Stomach (tissue), 4 donors: ENCODE measurements around the gene FZD4.

Source experiments
- CTCF ChIP-seq, 7 experiments: fragments of 450-650 bp in 4 of 7; fragments of 200-600 bp in 3 of 7; sonication (generic) in 3 of 7; IDR thresholded peaks; one replicate each; pipeline ENCODE4 v1.5.1; 2016 to 2019; ENCODE audit warnings: antibody characterized with exemption in 7 of 7, control low read depth in 2 of 7, mild to moderate bottlenecking in 1 of 7
- EP300 ChIP-seq: sonication (generic); formaldehyde crosslinking; IDR thresholded peaks from one replicate; pipeline ENCODE4 v1.6.1; 2017; ENCODE audit warnings: antibody characterized with exemption
- POLR2A ChIP-seq, 4 donors: fragments of 450-650 bp; IDR thresholded peaks; one replicate each; pipeline ENCODE4 v1.6.1; 2016; ENCODE audit warnings: antibody characterized with exemption in 4 of 4, control low read depth in 2 of 4, mild to moderate bottlenecking in 1 of 4, moderate library complexity in 1 of 4
- POLR2AphosphoS5 ChIP-seq, 3 donors: sonication (generic); formaldehyde crosslinking; IDR thresholded peaks; one replicate each; pipeline ENCODE4 v1.6.1; 2016; ENCODE audit warnings: antibody characterized with exemption in 3 of 3

- TF ChIP-seq CTCF (IDR thresholded peaks at IDR 0.05) = no peak
- no peak for TF ChIP-seq POLR2AphosphoS5 (IDR thresholded peaks at IDR 0.05)
- TF ChIP-seq EP300 = no peak
- TF ChIP-seq POLR2A (IDR thresholded peaks at IDR 0.05) = no peak
These were observed 1.7 kb upstream of the FZD4 start for GRCh38 chr11:86956905-86957195.
